HepG2 (cell line): ENCODE results near the gene EFCAB8. TPM values are rescaled to one million over a fixed set of nuclear protein-coding genes. Genes with fewer than 3 reads are reported as not detected.
A peak's percentile ranks its signal among the peaks of the same experiment; 100 is the strongest.

Source experiments
- DPF2 ChIP-seq: sonication (generic); formaldehyde crosslinking; IDR thresholded peaks from 2 replicates; pipeline ENCODE4 v1.4.0; 2020; ENCODE audit warnings: mild to moderate bottlenecking, low read depth, missing genetic modification reagents, borderline replicate concordance
- FOXC1 ChIP-seq: sonication (generic); formaldehyde crosslinking; IDR thresholded peaks from 2 replicates; pipeline ENCODE4 v1.8.0; 2022; ENCODE audit warnings: mild to moderate bottlenecking, missing genetic modification reagents, borderline replicate concordance
- FOXK1 ChIP-seq: sonication (generic); formaldehyde crosslinking; IDR thresholded peaks from 2 replicates; pipeline ENCODE4 v1.4.0; 2020; ENCODE audit warnings: low read depth, missing genetic modification reagents, borderline replicate concordance
- HMG20B ChIP-seq: conservative IDR thresholded peaks from 2 replicates; pipeline ENCODE4 v1.6.1; 2016; ENCODE audit warnings: missing genetic modification reagents, missing compliant biosample characterization
- polyA plus RNA-seq, 8 experiments: library from polyadenylated mRNA; depleted of rRNA in 3 of 8; stranded (reverse) in 7 of 8; unstranded in 1 of 8; fragments of >200 nt; fragmentation: Illumina TruSeq in 4 of 8; extraction: Trizol in 4 of 8; gene quantifications; 2 replicates each; pipeline versions ENCODE4 v1.2.1 to v1.2.3, GENCODE V29; 2011 to 2016; ENCODE audit warnings: low read depth in 4 of 8, missing spikeins in 1 of 8, mixed read lengths in 1 of 8; ENCODE audit not compliant: insufficient read depth in 1 of 8
- total RNA-seq, 5 experiments: library from RNA; depleted of rRNA; stranded (reverse); fragments of >200 nt; fragmentation: Illumina TruSeq; extraction: Trizol; gene quantifications; 2 replicates each; pipeline ENCODE4 v1.2.3, GENCODE V29; 2016; ENCODE audit warnings: low read depth in 1 of 5
- TF ChIP-seq, protein P1 (sequence below): sonication (generic); formaldehyde crosslinking; IDR thresholded peaks from 2 replicates; pipeline ENCODE4 v1.4.0; 2020; ENCODE audit warnings: missing genetic modification reagents
- TF ChIP-seq, protein P2 (sequence below): sonication (generic); formaldehyde crosslinking; IDR thresholded peaks from 2 replicates; pipeline ENCODE4 v1.4.0; 2020; ENCODE audit warnings: mild to moderate bottlenecking, missing genetic modification reagents
- TF ChIP-seq, protein P3 (sequence below): sonication (generic); formaldehyde crosslinking; IDR thresholded peaks from 2 replicates; pipeline ENCODE4 v1.4.0; 2020; ENCODE audit warnings: mild to moderate bottlenecking, missing genetic modification reagents
- TF ChIP-seq, protein P4 (sequence below): sonication (generic); formaldehyde crosslinking; IDR thresholded peaks from 2 replicates; pipeline ENCODE4; 2020; ENCODE audit warnings: missing genetic modification reagents, mild to moderate bottlenecking, borderline replicate concordance
- TF ChIP-seq, protein P5 (sequence below): IDR thresholded peaks from 2 replicates; pipeline ENCODE4 v1.6.1; 2016
- TF ChIP-seq, protein P6 (sequence below): sonication (generic); formaldehyde crosslinking; IDR thresholded peaks from 2 replicates; pipeline ENCODE4 v1.5.0; 2020; ENCODE audit warnings: mild to moderate bottlenecking, missing genetic modification reagents
- TF ChIP-seq, protein P7 (sequence below): sonication (generic); formaldehyde crosslinking; conservative IDR thresholded peaks from 2 replicates; pipeline ENCODE4 v1.4.0; 2020; ENCODE audit warnings: missing genetic modification reagents

EFCAB8 gene
- total and polyA plus RNA-seq, 2 of the 13 experiments (the other 11 are each of a cell fraction or from before 2014, with no cell fraction given) = 0.15 to 0.22 TPM

DNA sequence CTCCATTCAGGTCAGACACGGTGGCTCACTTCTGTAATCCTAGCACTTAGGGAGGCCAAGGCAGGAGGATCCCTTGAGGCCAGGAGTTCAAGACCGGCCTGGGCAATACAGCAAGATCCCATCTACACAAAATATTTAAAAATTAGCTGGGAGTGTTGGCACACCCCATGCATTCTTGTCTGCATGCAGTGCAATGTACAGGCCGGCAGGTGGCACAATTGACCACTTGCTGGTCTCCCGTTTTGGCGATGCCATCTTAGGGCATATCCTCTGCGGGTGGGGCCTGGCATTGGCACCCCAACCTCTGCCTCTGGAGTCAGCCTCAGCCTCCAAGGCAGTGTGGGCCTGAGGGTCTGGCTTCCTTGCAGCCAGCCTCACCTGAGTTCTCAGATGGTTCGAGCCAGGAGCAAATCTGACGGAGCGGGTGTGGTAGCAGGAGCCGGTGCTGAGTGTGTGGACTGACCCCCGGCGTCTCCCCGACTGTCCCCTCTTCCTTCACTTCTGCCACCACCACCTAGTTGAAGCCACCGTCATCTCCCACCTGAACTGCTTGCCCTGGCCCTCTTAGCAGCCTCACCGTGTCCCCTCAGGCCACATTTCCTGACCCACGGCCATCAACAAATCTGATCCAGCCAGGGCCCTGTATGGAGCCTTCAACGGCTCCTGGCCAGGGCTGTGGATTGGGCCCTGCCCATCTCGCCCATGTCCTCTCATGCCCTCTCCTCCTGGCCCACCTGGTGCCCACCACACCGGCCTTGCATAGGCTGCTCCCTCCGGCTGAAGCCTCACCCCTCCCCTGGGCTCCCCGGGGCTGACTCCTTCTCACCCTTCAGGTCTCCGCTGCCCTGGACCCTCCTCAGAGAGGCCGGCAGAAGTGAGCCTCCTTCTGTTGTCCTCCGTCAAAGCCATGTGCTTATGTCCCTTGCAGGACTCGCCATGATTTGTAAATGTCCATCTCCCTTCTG, 44.0 kb downstream of the EFCAB8 start (continued):
- TF ChIP-seq, protein P1, sequence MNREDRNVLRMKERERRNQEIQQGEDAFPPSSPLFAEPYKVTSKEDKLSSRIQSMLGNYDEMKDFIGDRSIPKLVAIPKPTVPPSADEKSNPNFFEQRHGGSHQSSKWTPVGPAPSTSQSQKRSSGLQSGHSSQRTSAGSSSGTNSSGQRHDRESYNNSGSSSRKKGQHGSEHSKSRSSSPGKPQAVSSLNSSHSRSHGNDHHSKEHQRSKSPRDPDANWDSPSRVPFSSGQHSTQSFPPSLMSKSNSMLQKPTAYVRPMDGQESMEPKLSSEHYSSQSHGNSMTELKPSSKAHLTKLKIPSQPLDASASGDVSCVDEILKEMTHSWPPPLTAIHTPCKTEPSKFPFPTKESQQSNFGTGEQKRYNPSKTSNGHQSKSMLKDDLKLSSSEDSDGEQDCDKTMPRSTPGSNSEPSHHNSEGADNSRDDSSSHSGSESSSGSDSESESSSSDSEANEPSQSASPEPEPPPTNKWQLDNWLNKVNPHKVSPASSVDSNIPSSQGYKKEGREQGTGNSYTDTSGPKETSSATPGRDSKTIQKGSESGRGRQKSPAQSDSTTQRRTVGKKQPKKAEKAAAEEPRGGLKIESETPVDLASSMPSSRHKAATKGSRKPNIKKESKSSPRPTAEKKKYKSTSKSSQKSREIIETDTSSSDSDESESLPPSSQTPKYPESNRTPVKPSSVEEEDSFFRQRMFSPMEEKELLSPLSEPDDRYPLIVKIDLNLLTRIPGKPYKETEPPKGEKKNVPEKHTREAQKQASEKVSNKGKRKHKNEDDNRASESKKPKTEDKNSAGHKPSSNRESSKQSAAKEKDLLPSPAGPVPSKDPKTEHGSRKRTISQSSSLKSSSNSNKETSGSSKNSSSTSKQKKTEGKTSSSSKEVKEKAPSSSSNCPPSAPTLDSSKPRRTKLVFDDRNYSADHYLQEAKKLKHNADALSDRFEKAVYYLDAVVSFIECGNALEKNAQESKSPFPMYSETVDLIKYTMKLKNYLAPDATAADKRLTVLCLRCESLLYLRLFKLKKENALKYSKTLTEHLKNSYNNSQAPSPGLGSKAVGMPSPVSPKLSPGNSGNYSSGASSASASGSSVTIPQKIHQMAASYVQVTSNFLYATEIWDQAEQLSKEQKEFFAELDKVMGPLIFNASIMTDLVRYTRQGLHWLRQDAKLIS (CRISPR knock-in tag) = no peak
- TF ChIP-seq FOXK1 (peak; percentile 35; the same call in 1 of the 2 replicates), FOXC1 (CRISPR knock-in tag) (no peak), DPF2 (CRISPR knock-in tag) (no peak), HMG20B (CRISPR knock-in tag) (no peak)
- TF ChIP-seq, protein P2, sequence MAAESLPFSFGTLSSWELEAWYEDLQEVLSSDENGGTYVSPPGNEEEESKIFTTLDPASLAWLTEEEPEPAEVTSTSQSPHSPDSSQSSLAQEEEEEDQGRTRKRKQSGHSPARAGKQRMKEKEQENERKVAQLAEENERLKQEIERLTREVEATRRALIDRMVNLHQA (CRISPR knock-in tag) = no peak
- TF ChIP-seq, protein P3, sequence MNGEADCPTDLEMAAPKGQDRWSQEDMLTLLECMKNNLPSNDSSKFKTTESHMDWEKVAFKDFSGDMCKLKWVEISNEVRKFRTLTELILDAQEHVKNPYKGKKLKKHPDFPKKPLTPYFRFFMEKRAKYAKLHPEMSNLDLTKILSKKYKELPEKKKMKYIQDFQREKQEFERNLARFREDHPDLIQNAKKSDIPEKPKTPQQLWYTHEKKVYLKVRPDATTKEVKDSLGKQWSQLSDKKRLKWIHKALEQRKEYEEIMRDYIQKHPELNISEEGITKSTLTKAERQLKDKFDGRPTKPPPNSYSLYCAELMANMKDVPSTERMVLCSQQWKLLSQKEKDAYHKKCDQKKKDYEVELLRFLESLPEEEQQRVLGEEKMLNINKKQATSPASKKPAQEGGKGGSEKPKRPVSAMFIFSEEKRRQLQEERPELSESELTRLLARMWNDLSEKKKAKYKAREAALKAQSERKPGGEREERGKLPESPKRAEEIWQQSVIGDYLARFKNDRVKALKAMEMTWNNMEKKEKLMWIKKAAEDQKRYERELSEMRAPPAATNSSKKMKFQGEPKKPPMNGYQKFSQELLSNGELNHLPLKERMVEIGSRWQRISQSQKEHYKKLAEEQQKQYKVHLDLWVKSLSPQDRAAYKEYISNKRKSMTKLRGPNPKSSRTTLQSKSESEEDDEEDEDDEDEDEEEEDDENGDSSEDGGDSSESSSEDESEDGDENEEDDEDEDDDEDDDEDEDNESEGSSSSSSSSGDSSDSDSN (CRISPR knock-in tag) = no peak
- TF ChIP-seq, protein P4, sequence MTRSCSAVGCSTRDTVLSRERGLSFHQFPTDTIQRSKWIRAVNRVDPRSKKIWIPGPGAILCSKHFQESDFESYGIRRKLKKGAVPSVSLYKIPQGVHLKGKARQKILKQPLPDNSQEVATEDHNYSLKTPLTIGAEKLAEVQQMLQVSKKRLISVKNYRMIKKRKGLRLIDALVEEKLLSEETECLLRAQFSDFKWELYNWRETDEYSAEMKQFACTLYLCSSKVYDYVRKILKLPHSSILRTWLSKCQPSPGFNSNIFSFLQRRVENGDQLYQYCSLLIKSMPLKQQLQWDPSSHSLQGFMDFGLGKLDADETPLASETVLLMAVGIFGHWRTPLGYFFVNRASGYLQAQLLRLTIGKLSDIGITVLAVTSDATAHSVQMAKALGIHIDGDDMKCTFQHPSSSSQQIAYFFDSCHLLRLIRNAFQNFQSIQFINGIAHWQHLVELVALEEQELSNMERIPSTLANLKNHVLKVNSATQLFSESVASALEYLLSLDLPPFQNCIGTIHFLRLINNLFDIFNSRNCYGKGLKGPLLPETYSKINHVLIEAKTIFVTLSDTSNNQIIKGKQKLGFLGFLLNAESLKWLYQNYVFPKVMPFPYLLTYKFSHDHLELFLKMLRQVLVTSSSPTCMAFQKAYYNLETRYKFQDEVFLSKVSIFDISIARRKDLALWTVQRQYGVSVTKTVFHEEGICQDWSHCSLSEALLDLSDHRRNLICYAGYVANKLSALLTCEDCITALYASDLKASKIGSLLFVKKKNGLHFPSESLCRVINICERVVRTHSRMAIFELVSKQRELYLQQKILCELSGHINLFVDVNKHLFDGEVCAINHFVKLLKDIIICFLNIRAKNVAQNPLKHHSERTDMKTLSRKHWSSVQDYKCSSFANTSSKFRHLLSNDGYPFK (CRISPR knock-in tag) = no peak
- TF ChIP-seq, protein P5, sequence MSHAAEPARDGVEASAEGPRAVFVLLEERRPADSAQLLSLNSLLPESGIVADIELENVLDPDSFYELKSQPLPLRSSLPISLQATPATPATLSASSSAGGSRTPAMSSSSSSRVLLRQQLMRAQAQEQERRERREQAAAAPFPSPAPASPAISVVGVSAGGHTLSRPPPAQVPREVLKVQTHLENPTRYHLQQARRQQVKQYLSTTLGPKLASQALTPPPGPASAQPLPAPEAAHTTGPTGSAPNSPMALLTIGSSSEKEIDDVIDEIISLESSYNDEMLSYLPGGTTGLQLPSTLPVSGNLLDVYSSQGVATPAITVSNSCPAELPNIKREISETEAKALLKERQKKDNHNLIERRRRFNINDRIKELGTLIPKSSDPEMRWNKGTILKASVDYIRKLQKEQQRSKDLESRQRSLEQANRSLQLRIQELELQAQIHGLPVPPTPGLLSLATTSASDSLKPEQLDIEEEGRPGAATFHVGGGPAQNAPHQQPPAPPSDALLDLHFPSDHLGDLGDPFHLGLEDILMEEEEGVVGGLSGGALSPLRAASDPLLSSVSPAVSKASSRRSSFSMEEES = 0 out of 2 replicates have a peak, but pooled peaks have one; percentile 38
- TF ChIP-seq, protein P6, sequence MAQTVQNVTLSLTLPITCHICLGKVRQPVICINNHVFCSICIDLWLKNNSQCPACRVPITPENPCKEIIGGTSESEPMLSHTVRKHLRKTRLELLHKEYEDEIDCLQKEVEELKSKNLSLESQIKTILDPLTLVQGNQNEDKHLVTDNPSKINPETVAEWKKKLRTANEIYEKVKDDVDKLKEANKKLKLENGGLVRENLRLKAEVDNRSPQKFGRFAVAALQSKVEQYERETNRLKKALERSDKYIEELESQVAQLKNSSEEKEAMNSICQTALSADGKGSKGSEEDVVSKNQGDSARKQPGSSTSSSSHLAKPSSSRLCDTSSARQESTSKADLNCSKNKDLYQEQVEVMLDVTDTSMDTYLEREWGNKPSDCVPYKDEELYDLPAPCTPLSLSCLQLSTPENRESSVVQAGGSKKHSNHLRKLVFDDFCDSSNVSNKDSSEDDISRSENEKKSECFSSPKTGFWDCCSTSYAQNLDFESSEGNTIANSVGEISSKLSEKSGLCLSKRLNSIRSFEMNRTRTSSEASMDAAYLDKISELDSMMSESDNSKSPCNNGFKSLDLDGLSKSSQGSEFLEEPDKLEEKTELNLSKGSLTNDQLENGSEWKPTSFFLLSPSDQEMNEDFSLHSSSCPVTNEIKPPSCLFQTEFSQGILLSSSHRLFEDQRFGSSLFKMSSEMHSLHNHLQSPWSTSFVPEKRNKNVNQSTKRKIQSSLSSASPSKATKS (CRISPR knock-in tag) = no peak
- TF ChIP-seq, protein P7, sequence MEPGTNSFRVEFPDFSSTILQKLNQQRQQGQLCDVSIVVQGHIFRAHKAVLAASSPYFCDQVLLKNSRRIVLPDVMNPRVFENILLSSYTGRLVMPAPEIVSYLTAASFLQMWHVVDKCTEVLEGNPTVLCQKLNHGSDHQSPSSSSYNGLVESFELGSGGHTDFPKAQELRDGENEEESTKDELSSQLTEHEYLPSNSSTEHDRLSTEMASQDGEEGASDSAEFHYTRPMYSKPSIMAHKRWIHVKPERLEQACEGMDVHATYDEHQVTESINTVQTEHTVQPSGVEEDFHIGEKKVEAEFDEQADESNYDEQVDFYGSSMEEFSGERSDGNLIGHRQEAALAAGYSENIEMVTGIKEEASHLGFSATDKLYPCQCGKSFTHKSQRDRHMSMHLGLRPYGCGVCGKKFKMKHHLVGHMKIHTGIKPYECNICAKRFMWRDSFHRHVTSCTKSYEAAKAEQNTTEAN = no peak
